IMR-90 (cell line): ENCODE measurements around the gene YLPM1. TPM values are rescaled to one million over a fixed set of nuclear protein-coding genes. Genes with fewer than 3 reads are reported as not detected.

Source experiments
- polyA plus RNA-seq, 3 experiments: library from polyadenylated mRNA; depleted of rRNA; stranded (reverse); fragments of >200 nt; gene quantifications; 2 replicates each; pipeline ENCODE4 v1.2.3, GENCODE V29; 2012; ENCODE audit warnings: low replicate concordance in 1 of 3
- total RNA-seq: library from RNA; depleted of rRNA; stranded (reverse); fragments of >200 nt; gene quantifications from 2 replicates; pipeline ENCODE4 v1.2.3, GENCODE V29; 2012; rRNA removed

Gene YLPM1
- total and polyA plus RNA-seq, 2 of the 4 experiments (the other 2 are of a cell fraction) = 8.2 to 19.7 TPM

Other genes starting within 250 kb of the YLPM1 start
- 23.8 and 26.7 TPM in 2 replicates for gene LTBP2, start 151.1 kb upstream of the YLPM1 start, total RNA-seq
- gene LTBP2, start 151.1 kb upstream of the YLPM1 start, polyA plus RNA-seq (2012; rRNA removed) = 79.3 and 81.8 TPM in 2 replicates
- gene AREL1, start 50.2 kb upstream of the YLPM1 start, total RNA-seq = 38.3 and 39.3 TPM in 2 replicates
- 30.0 and 34.4 TPM in 2 replicates for gene AREL1, start 50.2 kb upstream of the YLPM1 start, polyA plus RNA-seq (2012; rRNA removed)
- gene FCF1, start 50.2 kb upstream of the YLPM1 start, total RNA-seq = 37.1 and 39.7 TPM in 2 replicates
- gene FCF1, start 50.2 kb upstream of the YLPM1 start, polyA plus RNA-seq (2012; rRNA removed) = 33.3 and 45.5 TPM in 2 replicates
- not detected in 2 replicates for gene PROX2, start 112.8 kb downstream of the YLPM1 start, total RNA-seq
- gene PROX2, start 112.8 kb downstream of the YLPM1 start, polyA plus RNA-seq (2012; rRNA removed) = not detected in 2 replicates
- 58.6 and 63.0 TPM in 2 replicates for gene DLST, start 118.6 kb downstream of the YLPM1 start, total RNA-seq
- 119 and 132 TPM in 2 replicates for gene DLST, start 118.6 kb downstream of the YLPM1 start, polyA plus RNA-seq (2012; rRNA removed)
- gene RPS6KL1, start 159.9 kb downstream of the YLPM1 start, total RNA-seq = 0.72 and 1.1 TPM in 2 replicates
- 1.2 and 1.7 TPM in 2 replicates for gene RPS6KL1, start 159.9 kb downstream of the YLPM1 start, polyA plus RNA-seq (2012; rRNA removed)
- 0.28 and 0.36 TPM in 2 replicates for gene PGF, start 192.3 kb downstream of the YLPM1 start, total RNA-seq
- gene PGF, start 192.3 kb downstream of the YLPM1 start, polyA plus RNA-seq (2012; rRNA removed) = 0.39 and 0.42 TPM in 2 replicates
- gene EIF2B2, start 239.6 kb downstream of the YLPM1 start, total RNA-seq = 69.4 and 70.1 TPM in 2 replicates
- 63.6 and 73.9 TPM in 2 replicates for gene EIF2B2, start 239.6 kb downstream of the YLPM1 start, polyA plus RNA-seq (2012; rRNA removed)